Sigmoid colon (tissue), 3 donors: Measurements from ENCODE around the gene PLOD3.

ENCODE experiments used
- POLR2A ChIP-seq, 2 donors: fragments of 450-650 bp; IDR thresholded peaks; one replicate each; pipeline ENCODE4 v1.6.1; 2016; ENCODE audit warnings: antibody characterized with exemption in 2 of 2, mild to moderate bottlenecking in 2 of 2, moderate library complexity in 2 of 2
- TF ChIP-seq, protein P1 (sequence below), 4 experiments: fragments of 450-650 bp in 3 of 4; fragments of 200-600 bp in 1 of 4; IDR thresholded peaks; one replicate each; pipeline ENCODE4 v1.5.1; 2016 to 2019; ENCODE audit warnings: antibody characterized with exemption in 4 of 4, mild to moderate bottlenecking in 3 of 4, moderate library complexity in 2 of 4

DNA sequence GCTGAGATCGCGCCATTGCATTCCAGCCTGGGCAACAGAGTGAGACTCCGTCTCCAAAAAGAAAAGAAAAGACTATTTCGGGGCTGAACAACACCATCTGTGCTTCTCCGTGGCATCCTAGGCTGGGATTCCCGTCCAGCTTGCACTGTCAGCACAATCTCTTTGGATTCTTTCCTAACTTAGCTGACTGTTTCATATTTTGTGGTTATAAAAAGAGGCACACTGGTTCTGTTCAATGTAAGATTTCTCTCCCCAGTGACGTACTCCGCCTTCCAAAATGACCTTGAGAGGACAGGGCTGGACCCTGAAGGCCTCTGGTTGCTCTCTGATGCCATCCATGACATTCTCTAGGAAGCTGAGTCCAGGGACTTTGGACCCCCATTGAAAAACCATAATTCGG is 9.3 kb upstream of the PLOD3 start:
- TF ChIP-seq POLR2A (IDR thresholded peaks at IDR 0.05), result no peak
- TF ChIP-seq, protein P1, sequence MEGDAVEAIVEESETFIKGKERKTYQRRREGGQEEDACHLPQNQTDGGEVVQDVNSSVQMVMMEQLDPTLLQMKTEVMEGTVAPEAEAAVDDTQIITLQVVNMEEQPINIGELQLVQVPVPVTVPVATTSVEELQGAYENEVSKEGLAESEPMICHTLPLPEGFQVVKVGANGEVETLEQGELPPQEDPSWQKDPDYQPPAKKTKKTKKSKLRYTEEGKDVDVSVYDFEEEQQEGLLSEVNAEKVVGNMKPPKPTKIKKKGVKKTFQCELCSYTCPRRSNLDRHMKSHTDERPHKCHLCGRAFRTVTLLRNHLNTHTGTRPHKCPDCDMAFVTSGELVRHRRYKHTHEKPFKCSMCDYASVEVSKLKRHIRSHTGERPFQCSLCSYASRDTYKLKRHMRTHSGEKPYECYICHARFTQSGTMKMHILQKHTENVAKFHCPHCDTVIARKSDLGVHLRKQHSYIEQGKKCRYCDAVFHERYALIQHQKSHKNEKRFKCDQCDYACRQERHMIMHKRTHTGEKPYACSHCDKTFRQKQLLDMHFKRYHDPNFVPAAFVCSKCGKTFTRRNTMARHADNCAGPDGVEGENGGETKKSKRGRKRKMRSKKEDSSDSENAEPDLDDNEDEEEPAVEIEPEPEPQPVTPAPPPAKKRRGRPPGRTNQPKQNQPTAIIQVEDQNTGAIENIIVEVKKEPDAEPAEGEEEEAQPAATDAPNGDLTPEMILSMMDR (IDR thresholded peaks at IDR 0.05), result no peak
